ENCODE results near the gene CNTNAP2.
A peak's percentile ranks its signal among the peaks of the same experiment; 100 is the strongest.
"Not testable (repeated sequence)": the region's sequence is repeated elsewhere in the genome, so short reads cannot be mapped to it uniquely, and the experiment has no call there.

The CNTNAP2 gene

GRCh38 chr7:146791344-146792285, 675.0 kb downstream of the CNTNAP2 start:
- DNase-seq: peak; percentile 23

- no peak for DNase-seq
These were observed 688.0 kb downstream of the CNTNAP2 start for GRCh38 chr7:146804620-146805019.

GRCh38 chr7:146805082-146805481, 688.5 kb downstream of the CNTNAP2 start:
- DNase-seq: peak; percentile 50

GRCh38 chr7:146826329-146826728, 709.7 kb downstream of the CNTNAP2 start:
- no peak for DNase-seq

GRCh38 chr7:146830686-146831085, 714.1 kb downstream of the CNTNAP2 start:
- DNase-seq: no peak

GRCh38 chr7:146831875-146832274, 715.3 kb downstream of the CNTNAP2 start:
- no peak for DNase-seq

GRCh38 chr7:146844405-146844804, 727.8 kb downstream of the CNTNAP2 start:
- no peak for DNase-seq

- no peak for DNase-seq
These were observed 742.1 kb downstream of the CNTNAP2 start for GRCh38 chr7:146858690-146859089.

GRCh38 chr7:146861701-146862100, 745.1 kb downstream of the CNTNAP2 start:
- DNase-seq: no peak

GRCh38 chr7:146862415-146862814, 745.8 kb downstream of the CNTNAP2 start:
- DNase-seq: no peak

- no peak for DNase-seq
These were observed 748.0 kb downstream of the CNTNAP2 start for GRCh38 chr7:146864644-146865043.

- no peak for DNase-seq
These were observed 749.1 kb downstream of the CNTNAP2 start for GRCh38 chr7:146865696-146866095.

- DNase-seq: no peak
These were observed 758.1 kb downstream of the CNTNAP2 start for GRCh38 chr7:146874722-146875121.

- no peak for DNase-seq
These were observed 758.7 kb downstream of the CNTNAP2 start for GRCh38 chr7:146875237-146875785.

GRCh38 chr7:146875981-146876380, 759.4 kb downstream of the CNTNAP2 start:
- no peak for DNase-seq

GRCh38 chr7:146876411-146876810, 759.8 kb downstream of the CNTNAP2 start:
- no peak for DNase-seq

GRCh38 chr7:146878901-146879300, 762.3 kb downstream of the CNTNAP2 start:
- DNase-seq: peak; percentile 2

GRCh38 chr7:146885231-146885630, 768.6 kb downstream of the CNTNAP2 start:
- no peak for DNase-seq

GRCh38 chr7:146889806-146890555, 773.4 kb downstream of the CNTNAP2 start:
- no peak for DNase-seq

- peak; percentile 26 for DNase-seq
These were observed 775.5 kb downstream of the CNTNAP2 start for GRCh38 chr7:146892151-146892550.

- no peak for DNase-seq
These were observed 778.3 kb downstream of the CNTNAP2 start for GRCh38 chr7:146894927-146895326.

GRCh38 chr7:146902266-146902665, 785.7 kb downstream of the CNTNAP2 start:
- no peak for DNase-seq

GRCh38 chr7:146902728-146903127, 786.1 kb downstream of the CNTNAP2 start:
- no peak for DNase-seq

GRCh38 chr7:146905746-146906145, 789.1 kb downstream of the CNTNAP2 start:
- DNase-seq: not testable (repeated sequence)

All from fibroblast of skin of right biceps (primary cell).